NCI-H146 treated with DMSO at 0.1 percent for 48 hours (cell line): ENCODE data around the gene VEGFB.

Source experiments
- DNase-seq: peaks from one replicate; lab custom pipeline; 2025; ENCODE audit not compliant: unreplicated experiment; lab: John Stamatoyannopoulos, UW

VEGFB gene

DNA sequence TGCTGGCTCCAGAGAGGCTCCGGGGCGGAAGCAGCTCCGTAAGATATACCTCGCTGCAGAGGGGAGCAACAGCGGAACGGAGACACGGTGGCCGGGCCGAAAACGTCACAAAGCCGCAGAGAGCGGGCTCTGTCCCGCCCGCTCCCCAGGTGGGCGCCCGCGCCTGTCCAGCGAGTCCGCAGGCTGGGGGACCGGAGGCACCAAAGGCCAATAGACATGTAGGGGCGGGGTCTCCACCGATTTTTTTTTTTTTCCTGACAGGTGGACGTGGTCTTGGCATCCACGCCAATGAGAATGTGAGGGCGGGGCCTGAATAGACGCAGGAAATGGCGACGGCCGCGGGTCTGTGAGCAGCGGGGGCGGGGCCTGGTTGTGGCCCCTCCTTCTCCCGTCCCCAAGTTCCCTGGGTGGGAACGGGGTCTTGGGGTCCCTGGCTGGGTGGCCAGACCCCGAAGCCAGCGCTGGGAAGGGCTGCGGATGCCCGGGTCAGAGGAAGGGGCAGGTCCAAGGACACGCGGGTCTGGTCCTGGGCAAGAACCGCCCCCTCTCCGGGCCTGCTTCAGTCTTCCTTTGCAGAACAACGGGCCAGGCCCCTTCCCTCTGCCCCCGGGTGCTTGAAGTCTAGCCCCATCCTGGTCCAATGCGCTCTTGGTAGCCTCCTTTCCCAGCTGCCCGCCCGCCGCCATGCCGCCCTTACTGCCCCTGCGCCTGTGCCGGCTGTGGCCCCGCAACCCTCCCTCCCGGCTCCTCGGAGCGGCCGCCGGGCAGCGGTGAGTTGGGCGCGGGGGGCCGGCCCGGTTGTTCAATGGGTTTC is 4.0 kb upstream of the VEGFB start, which contains the start of gene DNAJC4:
Gene DNAJC4, plus strand, starts transcription at position 378 of the 814 bp plus-strand sequence. Its CDS starts 307 bp downstream, at position 685.
- peak; percentile 93 for DNase-seq

DNA sequence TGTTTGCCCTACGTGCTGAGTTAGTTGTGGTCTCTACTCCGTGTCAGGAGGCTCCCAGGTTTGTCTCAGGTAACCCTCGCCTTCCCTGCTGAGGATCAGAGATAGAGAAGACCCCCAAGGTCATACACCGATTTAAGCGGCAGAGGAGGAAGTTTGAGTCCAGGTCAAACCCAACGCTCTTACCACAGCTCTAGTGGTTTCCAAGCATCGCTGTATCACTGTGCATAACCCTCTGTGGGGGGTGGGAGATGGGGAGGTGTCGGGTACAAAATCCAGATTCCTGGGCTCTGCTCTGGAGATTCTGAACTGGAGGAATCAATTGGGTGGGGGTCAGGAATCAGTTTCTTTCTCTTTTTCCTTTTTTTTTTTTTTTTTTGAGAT is 3.4 kb upstream of the VEGFB start:
- no peak for DNase-seq

DNA sequence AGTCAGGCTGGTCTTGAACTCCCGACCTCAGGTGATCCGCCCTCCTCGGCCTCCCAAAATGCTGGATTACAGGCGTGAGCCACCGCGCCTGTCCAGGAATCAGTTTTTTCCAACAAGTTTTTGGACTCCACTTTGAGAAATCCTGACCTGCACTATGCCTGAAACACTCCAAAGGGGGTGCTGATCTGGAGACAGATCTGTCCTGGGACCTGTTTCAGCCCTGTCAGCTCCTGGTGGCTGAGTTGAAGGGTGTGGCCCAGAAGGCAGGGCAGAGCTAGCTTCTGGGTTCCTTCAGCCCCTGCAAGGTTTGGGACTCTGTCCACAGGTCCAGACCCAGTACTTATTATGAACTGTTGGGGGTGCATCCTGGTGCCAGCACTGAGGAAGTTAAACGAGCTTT is 2.8 kb upstream of the VEGFB start:
- DNase-seq, result no peak

DNA sequence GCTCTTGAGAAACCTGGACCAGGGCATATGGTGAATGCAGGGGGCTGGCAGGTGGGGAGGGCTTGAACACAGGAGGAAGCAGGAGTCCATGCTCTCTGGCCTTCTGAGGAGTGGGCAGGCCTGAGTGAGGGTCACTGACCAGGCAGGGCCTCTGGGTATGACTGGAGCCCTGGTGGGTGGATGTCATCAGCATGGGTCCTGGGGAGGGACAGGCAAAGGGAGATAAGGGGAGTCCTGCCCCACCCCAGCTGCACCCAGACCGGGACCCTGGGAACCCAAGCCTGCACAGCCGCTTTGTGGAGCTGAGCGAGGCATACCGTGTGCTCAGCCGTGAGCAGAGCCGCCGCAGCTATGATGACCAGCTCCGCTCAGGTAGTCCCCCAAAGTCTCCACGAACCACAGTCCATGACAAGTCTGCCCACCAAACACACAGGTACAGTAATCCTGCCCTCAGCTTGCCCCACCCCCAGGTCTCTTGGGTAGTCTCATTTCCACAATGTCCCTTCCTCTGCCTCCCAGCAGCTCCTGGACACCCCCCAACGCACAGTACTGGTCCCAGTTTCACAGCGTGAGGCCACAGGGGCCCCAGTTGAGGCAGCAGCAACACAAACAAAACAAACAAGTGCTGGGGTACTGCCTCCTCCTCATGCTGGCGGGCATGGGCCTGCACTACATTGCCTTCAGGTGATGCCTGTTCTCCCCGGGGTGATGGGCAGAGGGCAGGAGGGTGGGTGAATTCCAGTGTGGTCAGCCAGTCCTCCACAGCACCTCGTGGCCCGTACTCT is 2.0 kb upstream of the VEGFB start:
- DNase-seq, result no peak

DNA sequence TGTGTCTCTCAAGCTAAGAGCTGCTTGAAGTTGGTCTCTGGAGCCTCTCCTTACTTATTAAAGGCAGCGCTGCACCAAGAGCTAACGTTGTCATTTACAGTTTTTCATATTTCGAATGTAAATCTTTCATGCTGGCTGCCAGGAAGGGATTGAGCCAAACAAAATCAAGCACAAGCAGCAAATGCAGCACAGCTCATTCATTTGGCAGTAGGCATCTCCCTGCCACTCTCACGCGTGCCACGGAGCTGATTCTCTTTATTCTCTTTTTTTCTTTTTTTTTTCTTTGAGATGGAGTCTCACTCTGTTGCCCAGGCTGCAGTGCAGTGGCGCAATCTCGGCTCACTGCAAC is 1.4 kb upstream of the VEGFB start:
- DNase-seq, result no peak

- DNase-seq, result no peak
These were observed 429 bp downstream of the VEGFB start for GRCh38 chr11:64234647-64235379.

- no peak for DNase-seq
These were observed 1.2 kb downstream of the VEGFB start for GRCh38 chr11:64235437-64236161.

- DNase-seq, result peak; percentile 89
These were observed 3.1 kb downstream of the VEGFB start for GRCh38 chr11:64237484-64237951.

- DNase-seq, result peak; percentile 13
These were observed 3.7 kb downstream of the VEGFB start for GRCh38 chr11:64238076-64238475.

GRCh38 chr11:64238999-64239398 is 4.6 kb downstream of the VEGFB start:
- DNase-seq, result no peak

- DNase-seq, result no peak
These were observed 5.5 kb downstream of the VEGFB start for GRCh38 chr11:64239662-64240434.

DNA sequence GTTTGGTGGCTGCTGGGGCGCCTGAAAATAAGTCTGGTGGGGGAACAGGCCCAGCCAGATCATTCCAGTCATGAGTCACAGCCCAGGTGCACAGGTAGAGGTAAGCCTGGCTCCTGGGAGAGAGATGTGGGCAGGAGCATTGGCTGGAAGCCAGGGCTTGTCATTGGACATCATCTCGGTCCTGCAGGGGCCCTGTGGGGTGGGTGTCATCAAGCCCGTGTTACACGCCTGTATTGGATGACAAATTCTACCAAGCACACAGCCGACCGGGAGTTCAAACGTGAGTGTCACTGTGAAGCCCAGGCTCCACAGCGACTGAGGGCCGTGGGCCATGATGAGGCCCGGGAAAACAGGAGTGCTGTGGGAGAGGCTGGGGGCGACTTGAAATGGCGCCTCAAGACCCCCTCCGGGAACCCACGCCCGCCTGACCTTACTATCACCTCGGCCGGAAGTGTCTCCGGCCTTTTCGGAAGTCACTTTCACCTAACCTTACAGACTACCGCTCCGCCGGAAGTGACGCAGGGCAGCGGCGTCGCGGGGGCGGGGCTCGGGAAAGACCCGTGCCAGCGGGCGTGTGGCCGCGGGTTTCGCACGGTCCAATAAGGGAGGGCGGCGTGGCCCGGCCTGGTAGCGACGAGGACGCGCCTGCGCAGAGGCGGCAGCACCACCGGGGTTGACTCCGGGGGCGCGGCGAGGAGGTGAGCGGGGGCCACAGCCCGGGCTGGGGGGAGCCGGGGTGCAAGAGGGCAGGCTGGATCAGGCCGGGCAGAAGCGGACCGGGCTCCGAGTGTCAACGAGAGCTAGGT is 6.3 kb downstream of the VEGFB start, which contains the start of gene FKBP2:
Gene FKBP2, plus strand, starts transcription at position 661 of the 806 bp plus-strand sequence. CDS start 1,293 bp downstream, outside the sequence.
- DNase-seq, result peak; percentile 83

DNA sequence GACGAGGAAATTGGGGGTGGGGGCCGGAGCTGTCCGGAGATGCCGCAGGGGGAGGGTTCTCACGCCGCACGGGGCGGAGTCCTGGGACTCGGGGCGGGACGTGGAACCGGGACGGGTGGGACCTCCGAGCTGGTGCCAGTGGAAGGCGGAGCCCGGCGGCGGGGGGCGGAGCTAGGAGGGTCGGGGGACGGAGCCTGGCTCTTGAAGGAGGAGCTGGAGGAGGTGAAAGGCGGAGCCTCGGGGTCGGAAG is 6.8 kb downstream of the VEGFB start:
- no peak for DNase-seq

GRCh38 chr11:64241491-64242374 is 7.3 kb downstream of the VEGFB start:
- peak; percentile 97 for DNase-seq

DNA sequence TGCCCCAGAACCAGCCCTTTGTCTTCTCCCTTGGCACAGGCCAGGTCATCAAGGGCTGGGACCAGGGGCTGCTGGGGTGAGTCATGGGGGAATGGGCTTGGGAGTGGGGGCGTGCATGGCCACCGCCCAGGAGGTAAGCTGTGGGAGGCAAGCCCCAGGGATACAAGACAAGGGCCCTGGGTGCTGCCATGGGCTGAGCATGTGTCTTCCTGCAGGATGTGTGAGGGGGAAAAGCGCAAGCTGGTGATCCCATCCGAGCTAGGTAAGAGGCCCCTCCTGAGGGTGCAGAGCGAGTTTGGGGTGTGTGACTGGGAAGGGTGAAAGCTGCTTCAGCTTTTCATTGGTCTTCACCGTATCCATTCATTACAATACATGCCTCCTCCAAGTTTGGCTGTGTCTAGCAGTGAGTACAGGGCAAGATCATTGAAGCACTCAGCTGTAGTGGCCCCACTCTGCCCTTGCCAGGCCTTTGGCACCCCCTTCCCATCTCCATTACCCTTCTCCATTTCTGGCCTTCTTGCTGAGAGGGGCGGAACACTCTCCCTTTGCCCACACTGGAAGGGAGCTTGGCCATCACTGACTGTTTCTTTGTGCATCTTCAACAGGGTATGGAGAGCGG is 9.0 kb downstream of the VEGFB start:
- DNase-seq, result no peak

GRCh38 chr11:64244107-64244506 is 9.7 kb downstream of the VEGFB start:
- DNase-seq, result no peak

GRCh38 chr11:64244966-64245365 is 10.6 kb downstream of the VEGFB start:
- DNase-seq, result no peak

- DNase-seq, result no peak
These were observed 11.0 kb downstream of the VEGFB start for GRCh38 chr11:64245401-64245796.
